Stimulated activated naive B cell treated with anti-CD40 and anti-IgM and Interleukin-4, amounts not matched to agents 10 μg/mL and 1 μg/mL and 100 μg/mL, for 72 hours (primary cell): ENCODE results near the gene LDLRAD4.

Experiments used
- ATAC-seq, 2 donors: fragments of 150-1000 bp; cut with Tn5 transposase; replicated peaks; 2 replicates each; pipeline ENCODE4 v1.10.0; 2021; ENCODE audit warnings: moderate library complexity in 1 of 2
- DNase-seq: peaks from one replicate; pipeline ENCODE4 v3.0.0; 2021
- H3K27ac Mint-ChIP-seq: one replicate; pipeline ENCODE4 v1.8.0; 2022; ENCODE audit warnings: mild to moderate bottlenecking, mixed read lengths
- H3K27me3 Mint-ChIP-seq, 2 donors: one replicate each; pipeline ENCODE4 v1.8.0; 2022; ENCODE audit warnings: mixed read lengths in 2 of 2
- H3K36me3 Mint-ChIP-seq, 2 donors: one replicate each; pipeline ENCODE4 v1.8.0; 2022; ENCODE audit warnings: mixed read lengths in 2 of 2, mild to moderate bottlenecking in 1 of 2
- H3K4me1 Mint-ChIP-seq, 2 donors: one replicate each; pipeline ENCODE4 v1.8.0; 2022; ENCODE audit warnings: mixed read lengths in 2 of 2, mild to moderate bottlenecking in 1 of 2
- H3K4me3 Mint-ChIP-seq, 2 donors: one replicate each; pipeline ENCODE4 v1.8.0; 2022; ENCODE audit warnings: mild to moderate bottlenecking in 2 of 2, mixed read lengths in 2 of 2, moderate library complexity in 1 of 2
- H3K9me3 Mint-ChIP-seq, 2 donors: one replicate each; pipeline ENCODE4 v1.8.0; 2022; ENCODE audit warnings: mixed read lengths in 2 of 2, mild to moderate bottlenecking in 1 of 2

The LDLRAD4 gene

DNA sequence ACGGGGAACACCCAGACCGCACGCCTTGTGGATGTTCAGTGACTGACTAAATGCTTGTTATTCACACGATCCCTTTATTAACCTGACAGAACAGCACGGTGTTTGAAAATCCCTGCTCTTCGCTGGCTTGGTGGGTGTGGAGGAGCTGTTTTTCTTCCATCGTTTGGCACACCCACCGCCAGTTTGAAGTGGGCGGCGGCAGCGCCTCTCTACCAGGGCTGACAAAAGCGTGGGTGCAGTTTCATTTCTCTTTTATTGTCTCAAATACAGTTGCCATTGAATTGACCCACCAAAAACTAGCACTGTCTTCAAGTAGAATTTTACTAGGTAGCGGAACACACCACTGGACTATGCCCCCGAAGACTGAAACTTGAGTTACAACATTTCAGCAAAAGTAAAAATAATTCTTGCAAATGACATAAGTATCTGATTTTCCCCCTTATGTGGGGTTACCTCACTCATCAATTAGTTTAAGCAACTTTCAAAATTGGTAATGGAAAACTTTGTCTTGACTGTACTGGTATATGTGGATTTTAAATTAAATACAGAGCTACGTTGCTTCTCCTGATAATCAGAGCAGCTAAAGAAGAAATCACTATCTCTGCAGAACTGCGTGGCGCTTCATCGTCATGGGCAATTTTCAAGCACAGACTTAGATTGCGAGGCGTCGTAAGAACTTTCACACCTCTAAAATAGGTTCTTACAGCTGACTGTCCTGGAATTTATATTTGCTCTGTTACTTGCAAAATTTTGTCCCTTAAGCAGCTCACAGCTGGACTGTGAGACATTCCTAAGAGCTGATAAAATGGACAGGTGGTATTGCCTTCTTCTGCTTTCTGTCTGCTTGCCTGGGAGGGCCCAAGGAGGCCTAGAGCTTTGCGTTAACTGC is 60.9 kb downstream of the LDLRAD4 start:
- H3K27ac Mint-ChIP-seq, result no peak overlapping the region
- peaks cover 6 to 17% of the 10 kb centered on the region in 2 donors for H3K4me1 Mint-ChIP-seq
- H3K9me3 Mint-ChIP-seq, result peaks cover 0 to 2% of the 10 kb centered on the region in 2 donors
- ATAC-seq, result peak; percentile 87 to 88
- DNase-seq, result no peak
- no peaks in the 10 kb centered on the region for H3K36me3 Mint-ChIP-seq
- peaks cover 0 to under 1% of the 10 kb centered on the region in 2 donors for H3K27me3 Mint-ChIP-seq
- no peak overlapping the region for H3K4me3 Mint-ChIP-seq

DNA sequence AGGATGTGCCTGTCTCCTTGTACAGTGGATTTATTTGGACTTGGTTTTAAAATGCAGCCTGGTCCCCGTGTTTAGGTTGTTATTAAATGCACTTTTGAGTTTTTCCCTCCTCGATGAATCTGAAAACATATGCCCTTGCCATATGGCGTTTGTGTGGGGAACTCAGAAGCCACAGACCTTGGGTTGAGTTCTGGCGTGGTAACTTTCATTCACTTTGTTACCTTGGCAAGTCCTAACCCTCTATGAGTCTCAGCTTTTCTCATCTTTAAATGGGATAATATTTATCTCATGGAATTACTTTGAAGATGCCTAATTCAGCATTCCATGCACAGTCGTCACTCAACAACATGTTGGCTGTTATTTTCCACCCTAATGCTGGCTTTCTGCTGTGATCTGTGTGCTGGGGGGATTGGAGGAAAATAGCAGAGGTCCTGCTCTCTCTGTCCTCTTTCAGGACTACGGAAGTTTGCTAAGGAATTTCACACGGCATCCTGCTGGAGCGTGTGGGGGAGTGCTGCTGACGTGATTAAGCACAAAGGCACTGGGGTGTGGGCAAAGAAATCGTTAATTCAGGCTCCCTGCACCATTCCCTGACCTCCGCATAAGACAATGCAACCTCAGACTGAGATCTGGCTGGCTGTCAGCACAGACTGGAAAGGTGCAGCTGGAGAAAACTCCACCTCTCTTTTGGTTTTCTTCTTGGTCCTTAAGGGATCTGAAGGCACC is 61.7 kb downstream of the LDLRAD4 start:
- peaks cover 6 to 17% of the 10 kb centered on the region in 2 donors for H3K4me1 Mint-ChIP-seq
- DNase-seq (no peak), ATAC-seq (no peak)
- peaks cover 0 to 2% of the 10 kb centered on the region in 2 donors for H3K9me3 Mint-ChIP-seq
- no peaks in the 10 kb centered on the region for H3K27me3 Mint-ChIP-seq
- no peaks in the 10 kb centered on the region for H3K36me3 Mint-ChIP-seq
- H3K27ac Mint-ChIP-seq, result no peak overlapping the region
- no peak overlapping the region for H3K4me3 Mint-ChIP-seq

DNA sequence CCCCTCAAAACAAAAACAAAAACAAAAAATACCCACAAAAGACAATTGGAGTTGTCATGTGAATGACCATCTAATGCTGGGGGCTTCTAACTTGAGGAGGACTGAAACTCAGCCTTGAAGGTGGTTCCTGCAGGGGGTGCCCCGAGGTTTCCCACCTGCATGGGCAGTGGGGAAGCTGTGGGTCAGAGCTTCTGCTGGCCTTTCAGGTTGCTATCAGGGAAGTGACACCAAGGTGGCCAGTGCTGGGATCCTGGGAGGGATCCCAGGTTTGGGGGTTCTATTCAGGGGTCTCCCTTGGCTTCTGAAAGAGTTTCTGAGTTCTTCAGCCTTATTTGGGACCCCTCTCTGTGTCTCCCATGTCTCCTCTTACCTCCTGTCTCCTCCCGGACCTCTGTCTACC is 62.8 kb downstream of the LDLRAD4 start:
- Mint-ChIP-seq H3K4me1 (peaks cover 6 to 17% of the 10 kb centered on the region in 2 donors), H3K27me3 (peaks cover 0 to under 1% of the 10 kb centered on the region in 2 donors), H3K4me3 (no peak overlapping the region), H3K36me3 (no peaks in the 10 kb centered on the region), H3K27ac (no peak overlapping the region), H3K9me3 (peaks cover 0 to 2% of the 10 kb centered on the region in 2 donors)
- no peak for DNase-seq
- no peak for ATAC-seq

DNA sequence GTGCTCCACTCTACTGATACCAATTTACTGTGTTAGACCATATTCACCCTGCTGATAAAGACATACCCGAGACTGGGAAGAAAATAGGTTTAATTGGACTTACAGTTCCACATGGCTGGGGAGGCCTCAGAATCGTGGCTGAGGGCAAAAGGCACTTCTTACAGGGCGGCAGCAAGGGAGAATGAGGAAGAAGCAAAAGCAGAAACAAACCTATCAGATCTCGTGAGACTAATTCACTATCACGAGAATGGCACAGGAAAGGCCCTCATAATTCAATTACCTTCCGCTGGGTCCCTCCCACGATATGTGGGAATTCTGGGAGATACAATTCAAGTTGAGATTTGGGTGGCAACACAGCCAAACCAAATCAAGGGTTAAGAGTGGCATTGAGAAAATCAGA is 65.2 kb downstream of the LDLRAD4 start:
- Mint-ChIP-seq H3K9me3 (peaks cover 0 to 2% of the 10 kb centered on the region in 2 donors), H3K36me3 (no peaks in the 10 kb centered on the region), H3K4me3 (no peak overlapping the region), H3K27me3 (peaks cover 0 to 4% of the 10 kb centered on the region in 2 donors), H3K4me1 (peaks cover 6 to 17% of the 10 kb centered on the region in 2 donors), H3K27ac (no peak overlapping the region)
- no peak for ATAC-seq
- DNase-seq, result no peak

DNA sequence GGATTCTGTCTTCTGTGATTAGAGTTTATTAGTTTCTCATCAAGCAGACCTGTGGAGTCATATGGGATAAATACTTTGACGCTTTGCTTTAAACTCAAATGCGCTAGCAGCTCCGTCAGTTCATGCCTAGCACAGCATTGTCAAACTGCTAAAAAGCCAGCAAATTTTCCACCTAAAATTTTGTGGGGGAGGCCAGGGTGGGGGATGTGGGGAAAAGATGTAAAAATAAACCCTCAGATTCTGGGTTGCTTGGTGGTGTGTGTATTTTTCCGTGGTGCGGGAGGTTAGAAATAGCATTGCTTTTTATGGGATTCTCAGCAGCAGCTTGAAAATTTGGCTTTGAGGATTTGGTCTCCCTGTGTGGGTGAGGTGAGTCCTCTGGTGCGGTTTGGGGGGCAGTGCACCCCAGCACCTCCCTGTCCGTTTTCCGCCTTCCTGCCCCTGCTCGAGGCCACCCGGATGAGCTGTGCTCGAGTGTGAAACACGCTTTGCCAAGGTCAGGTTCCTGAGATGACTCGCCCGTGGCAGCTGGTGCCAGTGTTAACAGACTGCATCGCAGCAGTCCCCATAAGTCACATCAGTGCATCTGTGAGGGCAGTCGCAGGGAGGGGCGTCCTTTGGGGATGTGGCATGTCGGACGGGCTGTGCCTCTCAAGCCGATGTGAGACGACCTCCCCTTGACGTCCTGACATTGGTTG is 65.9 kb downstream of the LDLRAD4 start:
- peaks cover 0 to 2% of the 10 kb centered on the region in 2 donors for H3K9me3 Mint-ChIP-seq
- no peaks in the 10 kb centered on the region for H3K36me3 Mint-ChIP-seq
- H3K4me1 Mint-ChIP-seq, result peaks cover 2 to 11% of the 10 kb centered on the region in 2 donors
- peaks cover 0 to 4% of the 10 kb centered on the region in 2 donors for H3K27me3 Mint-ChIP-seq
- H3K4me3 Mint-ChIP-seq, result no peak overlapping the region
- no peak overlapping the region for H3K27ac Mint-ChIP-seq
- ATAC-seq (no peak), DNase-seq (no peak)

DNA sequence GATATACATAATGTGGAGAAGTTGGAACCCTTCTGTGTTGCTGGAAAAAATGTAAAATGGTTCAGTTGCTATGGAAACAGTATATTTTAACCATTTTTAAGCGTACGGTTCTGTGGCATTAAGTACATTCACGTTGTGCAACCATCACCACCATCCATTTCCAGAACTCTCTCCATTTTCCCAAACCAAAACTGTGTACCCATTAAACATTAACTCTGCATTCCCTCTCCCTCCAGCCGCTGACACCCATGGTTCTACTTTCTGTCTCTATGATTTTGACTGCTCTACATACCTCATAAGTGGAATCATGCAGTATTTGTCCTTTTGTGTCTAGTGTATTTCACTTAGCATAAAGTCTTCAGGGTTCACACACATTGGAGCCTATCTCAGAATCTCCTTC is 67.3 kb downstream of the LDLRAD4 start:
- Mint-ChIP-seq H3K36me3 (no peaks in the 10 kb centered on the region), H3K27me3 (peaks cover 0 to 4% of the 10 kb centered on the region in 2 donors), H3K27ac (no peak overlapping the region), H3K4me3 (no peak overlapping the region), H3K9me3 (peaks cover 0 to 2% of the 10 kb centered on the region in 2 donors), H3K4me1 (no peaks in the 10 kb centered on the region)
- DNase-seq (no peak), ATAC-seq (no peak)

DNA sequence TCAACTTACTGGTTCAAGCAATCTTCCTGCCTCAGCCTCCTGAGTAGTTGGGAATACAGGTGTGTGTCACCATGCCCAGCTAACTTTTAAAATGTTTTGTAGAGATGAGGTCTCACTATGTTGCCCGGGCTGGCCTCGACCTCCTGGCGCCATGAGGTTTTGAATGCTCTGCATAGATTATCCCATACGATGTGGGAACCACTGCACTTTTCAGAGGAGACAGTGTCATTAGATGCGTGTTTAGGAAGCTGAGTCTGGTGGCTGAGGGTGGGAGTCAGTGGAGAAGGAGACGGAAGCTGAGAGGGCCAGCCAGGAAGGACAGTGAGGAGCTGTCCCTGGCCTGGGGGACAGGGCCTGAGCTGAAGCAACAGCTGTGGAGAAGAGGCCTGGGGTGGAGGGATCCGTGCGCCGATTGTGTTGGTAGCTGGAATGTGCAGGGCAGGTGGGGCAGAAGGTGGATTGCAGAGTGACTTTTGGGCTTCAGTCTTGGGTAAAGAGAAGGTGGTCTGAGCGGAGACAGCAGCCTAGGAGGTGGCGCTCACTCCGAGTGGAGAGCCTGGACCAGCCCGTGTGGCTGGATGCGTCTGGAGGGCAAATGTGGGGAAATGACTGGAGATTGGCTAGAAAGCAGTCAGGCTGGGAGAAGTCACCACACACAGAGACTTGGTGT is 68.0 kb downstream of the LDLRAD4 start:
- H3K27me3 Mint-ChIP-seq, result peaks cover 0 to 4% of the 10 kb centered on the region in 2 donors
- H3K4me3 Mint-ChIP-seq, result no peak overlapping the region
- no peaks in the 10 kb centered on the region for H3K4me1 Mint-ChIP-seq
- no peak for ATAC-seq
- no peak overlapping the region for H3K27ac Mint-ChIP-seq
- no peak for DNase-seq
- peaks cover 0 to 2% of the 10 kb centered on the region in 2 donors for H3K9me3 Mint-ChIP-seq
- H3K36me3 Mint-ChIP-seq, result no peaks in the 10 kb centered on the region

DNA sequence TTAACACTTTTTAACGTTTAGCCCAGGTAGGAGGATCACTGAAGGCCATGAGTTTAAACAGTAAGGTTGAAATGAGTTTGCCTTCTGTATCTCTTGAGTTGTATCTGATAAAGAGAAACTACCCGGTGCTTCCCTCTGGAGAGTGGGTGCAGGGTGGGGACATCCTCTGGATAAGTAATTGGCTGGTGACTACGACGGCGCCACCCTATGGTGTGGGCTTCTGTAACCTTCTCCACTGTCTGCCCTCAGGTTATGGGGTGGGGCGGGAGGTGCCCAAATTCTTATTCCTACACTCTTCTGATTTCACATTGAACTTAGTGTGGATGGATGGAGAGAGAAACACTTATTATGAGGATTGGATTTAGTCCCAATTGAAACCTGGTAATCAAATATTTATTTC is 68.8 kb downstream of the LDLRAD4 start:
- Mint-ChIP-seq H3K27ac (no peak overlapping the region), H3K9me3 (no peaks in the 10 kb centered on the region), H3K36me3 (no peaks in the 10 kb centered on the region), H3K27me3 (peaks cover 0 to 4% of the 10 kb centered on the region in 2 donors), H3K4me3 (no peak overlapping the region), H3K4me1 (no peaks in the 10 kb centered on the region)
- DNase-seq (no peak), ATAC-seq (no peak)

DNA sequence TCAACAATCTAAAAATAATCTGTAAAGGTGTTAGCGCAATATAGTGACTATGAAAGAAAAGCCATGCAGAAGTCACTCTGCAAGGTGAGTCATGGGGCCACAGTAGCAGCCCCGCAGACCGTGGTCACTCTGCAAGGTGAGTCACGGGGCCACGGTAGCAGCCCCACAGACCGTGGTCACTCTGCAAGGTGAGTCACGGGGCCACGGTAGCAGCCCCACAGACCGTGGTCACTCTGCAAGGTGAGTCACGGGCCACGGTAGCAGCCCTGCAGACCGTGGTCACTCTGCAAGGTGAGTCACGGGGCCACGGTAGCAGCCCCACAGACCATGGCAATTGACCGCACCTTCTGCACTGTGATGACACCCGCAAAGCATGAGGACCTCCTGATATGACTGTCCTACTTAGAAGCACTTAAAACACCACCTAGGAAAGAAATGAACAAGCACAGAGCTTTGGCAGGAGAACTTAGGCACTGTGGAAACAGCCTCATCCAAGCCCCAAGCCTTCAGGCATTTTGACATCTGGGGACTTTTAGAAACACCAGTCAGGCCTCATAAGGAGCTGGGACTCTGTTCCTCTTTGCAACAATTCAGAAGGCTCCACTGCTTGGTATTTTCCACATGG is 70.1 kb downstream of the LDLRAD4 start:
- no peak overlapping the region for H3K27ac Mint-ChIP-seq
- DNase-seq (no peak), ATAC-seq (peak in 1 of 2 donors; percentile 73)
- no peaks in the 10 kb centered on the region for H3K4me1 Mint-ChIP-seq
- no peaks in the 10 kb centered on the region for H3K9me3 Mint-ChIP-seq
- no peak overlapping the region for H3K4me3 Mint-ChIP-seq
- no peaks in the 10 kb centered on the region for H3K36me3 Mint-ChIP-seq
- peaks cover 0 to 4% of the 10 kb centered on the region in 2 donors for H3K27me3 Mint-ChIP-seq

DNA sequence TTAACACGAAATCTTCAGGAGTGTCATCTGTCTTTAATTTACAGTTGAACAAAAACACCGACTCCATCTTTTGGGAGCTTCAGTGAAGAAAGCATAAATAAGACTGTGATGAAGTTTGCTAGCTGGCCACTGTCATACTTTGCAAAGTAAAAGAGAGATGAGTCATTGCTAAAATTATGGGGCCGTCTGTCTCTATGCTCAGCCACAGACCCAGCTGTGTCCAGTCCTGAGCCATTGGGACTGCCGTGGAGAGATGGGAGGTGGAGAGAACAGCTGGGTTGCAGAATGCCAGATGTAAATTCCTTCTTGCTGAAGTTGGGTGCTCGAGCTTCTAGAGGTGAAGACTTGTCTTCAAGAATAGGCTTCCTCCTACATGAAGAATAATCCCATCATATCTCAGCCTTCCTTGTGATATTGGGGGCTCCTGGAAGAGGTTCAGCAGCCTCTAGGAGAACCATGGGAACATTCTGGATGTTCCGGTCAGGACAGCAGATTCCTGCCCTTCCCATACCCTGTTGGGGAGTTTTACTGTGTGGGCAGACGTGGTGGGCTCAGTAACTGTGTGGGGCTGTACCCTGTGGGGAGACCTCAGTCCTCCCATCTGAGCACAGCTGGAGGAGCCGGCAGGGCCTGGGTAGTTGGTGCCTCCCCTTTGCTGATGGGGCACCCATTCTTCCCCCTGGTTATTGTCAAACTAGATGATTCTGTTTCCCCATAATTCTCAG is 71.1 kb downstream of the LDLRAD4 start:
- peak overlapping the region; percentile 6 for H3K27ac Mint-ChIP-seq
- H3K36me3 Mint-ChIP-seq, result no peaks in the 10 kb centered on the region
- no peak overlapping the region for H3K4me3 Mint-ChIP-seq

DNA sequence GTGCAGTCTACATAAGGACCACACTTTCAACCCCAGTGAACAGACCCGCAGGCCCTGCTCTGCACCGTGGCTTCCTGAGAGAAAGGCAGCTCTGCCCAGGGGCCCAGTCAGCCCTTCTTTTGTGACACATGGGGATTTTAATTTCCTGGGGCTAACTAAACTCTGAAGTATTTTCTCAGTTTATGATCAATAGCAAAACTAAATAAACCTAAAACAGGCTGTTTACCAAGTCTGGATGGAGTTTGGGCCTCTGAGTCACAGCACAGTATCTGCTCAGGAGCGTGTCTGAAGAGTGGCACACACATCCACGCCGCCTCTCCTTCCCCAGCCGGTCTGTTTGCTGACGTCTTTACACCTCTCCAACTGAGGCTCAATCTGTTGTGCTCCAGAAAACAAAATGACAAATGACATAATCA is 72.3 kb downstream of the LDLRAD4 start:
- ATAC-seq, result peak in 1 of 2 donors; percentile 57
- H3K4me1 Mint-ChIP-seq, result no peaks in the 10 kb centered on the region
- no peak overlapping the region for H3K4me3 Mint-ChIP-seq

More for the DNA sequence above, 71.1 kb downstream of the LDLRAD4 start:
- DNase-seq, result no peak
- no peak for ATAC-seq
- peaks cover 0 to 4% of the 10 kb centered on the region in 2 donors for H3K27me3 Mint-ChIP-seq
- no peaks in the 10 kb centered on the region for H3K4me1 Mint-ChIP-seq
- no peaks in the 10 kb centered on the region for H3K9me3 Mint-ChIP-seq

DNA sequence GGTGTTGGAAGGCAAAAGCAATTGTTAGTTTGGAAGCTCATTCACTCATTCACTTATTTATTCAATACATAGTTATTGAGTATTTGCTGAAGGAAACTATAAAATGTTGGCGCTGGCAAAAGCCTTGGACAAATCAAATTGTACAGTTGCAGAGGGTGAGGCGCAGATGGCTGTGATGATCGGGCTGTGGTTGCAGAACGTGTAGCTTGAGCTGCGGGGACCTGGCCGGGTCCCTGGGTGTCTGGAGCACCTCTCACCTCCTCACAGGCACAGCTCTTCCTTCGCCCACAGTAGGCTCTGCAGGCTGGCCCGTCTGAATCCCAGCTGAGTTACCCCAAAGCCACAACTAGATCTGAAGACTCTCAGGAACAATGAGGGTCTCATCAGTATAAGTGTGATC is 72.7 kb downstream of the LDLRAD4 start:
- no peak overlapping the region for H3K4me3 Mint-ChIP-seq
- H3K9me3 Mint-ChIP-seq, result no peaks in the 10 kb centered on the region
- H3K27ac Mint-ChIP-seq, result no peak overlapping the region
- H3K36me3 Mint-ChIP-seq, result no peaks in the 10 kb centered on the region
- DNase-seq (no peak), ATAC-seq (no peak)
- no peaks in the 10 kb centered on the region for H3K4me1 Mint-ChIP-seq
- peaks cover 0 to 4% of the 10 kb centered on the region in 2 donors for H3K27me3 Mint-ChIP-seq

More for the DNA sequence above, 72.3 kb downstream of the LDLRAD4 start:
- Mint-ChIP-seq H3K36me3 (no peaks in the 10 kb centered on the region), H3K9me3 (no peaks in the 10 kb centered on the region), H3K27me3 (peaks cover 0 to 4% of the 10 kb centered on the region in 2 donors), H3K27ac (no peak overlapping the region)
- no peak for DNase-seq
